CD4-positive, alpha-beta T cell (primary cell): Measurements from ENCODE around the gene CAD. TPM values are rescaled to one million over a fixed set of nuclear protein-coding genes. Genes with fewer than 3 reads are reported as not detected.

Experiments
- ATAC-seq: fragments of 200-7000 bp; cut with Tn5 transposase; one replicate; pipeline ENCODE4 v1.10.0; 2022; ENCODE audit warnings: mild to moderate bottlenecking; ENCODE audit not compliant: poor library complexity
- CTCF ChIA-PET: fragments of 350-600 bp; sonication (Branson Sonifier 250); formaldehyde crosslinking; loops from one replicate; lab custom pipeline; 2021; ENCODE audit warnings: antibody characterized with exemption, inconsistent platforms; lab: Charles Lee
- POLR2A ChIA-PET: fragments of 350-600 bp; sonication (Branson Sonifier 250); formaldehyde crosslinking; loops from one replicate; lab custom pipeline; 2021; ENCODE audit warnings: antibody characterized with exemption, inconsistent platforms; lab: Charles Lee
- DNase-seq, 14 experiments: peaks; one replicate each; pipeline ENCODE4 v3.0.0-alpha.2; 2013 to 2020; ENCODE audit warnings: mixed read lengths in 2 of 14
- H3K27ac ChIP-seq, 2 donors: one replicate each; pipeline versions ENCODE4 v1.5.1 to v1.7.0; 2013; ENCODE audit warnings: low read length in 2 of 2, low read depth in 1 of 2, mild to moderate bottlenecking in 1 of 2
- H3K27me3 ChIP-seq, 2 experiments: 1 replicate in 1 of 2; 2 replicates in 1 of 2; pipeline versions ENCODE4 v1.6.1 to v1.7.0; 2013; ENCODE audit warnings: low read length in 2 of 2, control low read depth in 1 of 2, mild to moderate bottlenecking in 1 of 2, moderate library complexity in 1 of 2; ENCODE audit not compliant: insufficient read depth in 2 of 2, control insufficient read depth in 1 of 2
- H3K36me3 ChIP-seq: one replicate; pipeline ENCODE4 v1.6.1; 2013; ENCODE audit warnings: low read length, control low read depth; ENCODE audit not compliant: insufficient read depth
- H3K4me1 ChIP-seq: one replicate; pipeline ENCODE4 v1.6.1; 2013; ENCODE audit warnings: low read length, control low read depth; ENCODE audit not compliant: insufficient read depth
- H3K4me3 ChIP-seq: one replicate; pipeline ENCODE4 v1.5.1; 2013; ENCODE audit warnings: mild to moderate bottlenecking, low read length, moderate library complexity
- H3K9me3 ChIP-seq, 2 experiments: 1 replicate in 1 of 2; 2 replicates in 1 of 2; pipeline versions ENCODE4 v1.6.1 to v1.7.0; 2013; ENCODE audit warnings: low read length in 2 of 2, mild to moderate bottlenecking in 2 of 2, control low read depth in 1 of 2, moderate library complexity in 1 of 2; ENCODE audit not compliant: control insufficient read depth in 1 of 2, insufficient read depth in 1 of 2
- H3K27ac Mint-ChIP-seq: one replicate; pipeline ENCODE4 v1.8.0; 2020; ENCODE audit warnings: mixed read lengths
- H3K27me3 Mint-ChIP-seq: one replicate; pipeline ENCODE4 v1.8.0; 2021; ENCODE audit warnings: mixed read lengths
- H3K36me3 Mint-ChIP-seq: one replicate; pipeline ENCODE4 v1.8.0; 2021; ENCODE audit warnings: low read depth, mixed read lengths
- H3K4me1 Mint-ChIP-seq: one replicate; pipeline ENCODE4 v1.8.0; 2021; ENCODE audit warnings: low read depth, mixed read lengths
- H3K4me3 Mint-ChIP-seq: one replicate; pipeline ENCODE4 v1.8.0; 2020; ENCODE audit warnings: mild to moderate bottlenecking, mixed read lengths
- H3K9me3 Mint-ChIP-seq: one replicate; pipeline ENCODE4 v1.8.0; 2020; ENCODE audit warnings: mixed read lengths
- CTCF ChIP-seq: fragments of 200-600 bp; IDR thresholded peaks from one replicate; pipeline ENCODE4 v1.8.0; 2022; ENCODE audit warnings: antibody characterized with exemption, mild to moderate bottlenecking
- intact Hi-C, 2 experiments: fragments of 100-400 bp; cut with DNase I in 1 of 2; cut with micrococcal nuclease in 1 of 2; formaldehyde crosslinking; loops; one replicate each; pipeline versions ENCODE4 v1.15.1 to v1.9.0; 2023 to 2025; cut with DNase I, micrococcal nuclease
- total RNA-seq, 174 experiments: library from RNA in 2 of 174; stranded (reverse) in 2 of 174; gene quantifications; one replicate each; pipeline ENCODE4 v1.2.3 and lab custom pipeline; 2021 to 2026

Gene CAD
- total RNA-seq, 2 experiments from 2014 or later, result 20.0 to 20.3 TPM

- Mint-ChIP-seq H3K27ac (peak overlapping the region; percentile 9), H3K36me3 (peaks cover 90% of the 10 kb centered on the region), H3K4me3 (no peak overlapping the region), H3K4me1 (peaks cover 15% of the 10 kb centered on the region), H3K27me3 (no peaks in the 10 kb centered on the region), H3K9me3 (no peaks in the 10 kb centered on the region)
- no peaks in the 10 kb centered on the region for H3K9me3 ChIP-seq
- H3K27ac ChIP-seq, result no peak overlapping the region
- ATAC-seq (no peak), DNase-seq (no peak)
- intact Hi-C loops, result no loop called here
- H3K36me3 ChIP-seq, result peaks cover 60% of the 10 kb centered on the region
- H3K4me3 ChIP-seq, result no peak overlapping the region
- H3K27me3 ChIP-seq, result no peaks in the 10 kb centered on the region
- H3K4me1 ChIP-seq, result peaks cover 16% of the 10 kb centered on the region
- no peak for TF ChIP-seq CTCF
- ChIA-PET POLR2A (no interaction called here), CTCF (no interaction called here)
These were observed 10.8 kb upstream of the CAD start for GRCh38 chr2:27206346-27206745.

- DNase-seq, result no peak
- peaks cover 85% of the 10 kb centered on the region for H3K36me3 Mint-ChIP-seq
- ChIA-PET CTCF (interaction anchor here (0.5 kb wide), 1 partner anchor 150 kb away, joined by 3 read pairs; no protein-coding TSS in a partner anchor), POLR2A (no interaction called here)
- peaks cover 27% of the 10 kb centered on the region for H3K4me1 ChIP-seq
- no peaks in the 10 kb centered on the region for H3K27me3 Mint-ChIP-seq
- no peak overlapping the region for H3K27ac ChIP-seq
- no peak overlapping the region for H3K27ac Mint-ChIP-seq
- TF ChIP-seq CTCF, result no peak
- intact Hi-C loops, result no loop called here
- no peaks in the 10 kb centered on the region for H3K27me3 ChIP-seq
- no peak overlapping the region for H3K4me3 ChIP-seq
- ATAC-seq, result no peak
- no peaks in the 10 kb centered on the region for H3K9me3 Mint-ChIP-seq
- H3K36me3 ChIP-seq, result peaks cover 43% of the 10 kb centered on the region
- peak overlapping the region; percentile 35 for H3K4me3 Mint-ChIP-seq
- peaks cover 29% of the 10 kb centered on the region for H3K4me1 Mint-ChIP-seq
- no peaks in the 10 kb centered on the region for H3K9me3 ChIP-seq
These were observed 8.6 kb upstream of the CAD start for GRCh38 chr2:27208486-27209050.

- Histone ChIP-seq H3K9me3 (no peaks in the 10 kb centered on the region), H3K27ac (no peak overlapping the region), H3K36me3 (peaks cover 34% of the 10 kb centered on the region), H3K4me3 (no peak overlapping the region), H3K27me3 (no peaks in the 10 kb centered on the region), H3K4me1 (peaks cover 22% of the 10 kb centered on the region)
- intact Hi-C loops, result loop anchor here (5.0 to 10.0 kb wide), 10 partner anchors 55 to 1335 kb away; partner anchors contain the start of genes AGBL5 (in 1 of the 2), ASXL2 (in 1 of the 2), CENPA (in 1 of the 2) and EIF2B4 (in 1 of the 2)
- TF ChIP-seq CTCF, result no peak
- no peaks in the 10 kb centered on the region for H3K27me3 Mint-ChIP-seq
- H3K4me1 Mint-ChIP-seq, result peaks cover 31% of the 10 kb centered on the region
- H3K36me3 Mint-ChIP-seq, result peaks cover 73% of the 10 kb centered on the region
- DNase-seq (no peak), ATAC-seq (no peak)
- H3K9me3 Mint-ChIP-seq, result no peaks in the 10 kb centered on the region
- peak overlapping the region; percentile 70 for H3K4me3 Mint-ChIP-seq
- H3K27ac Mint-ChIP-seq, result peak overlapping the region; percentile 60
- POLR2A ChIA-PET, result no interaction called here
- CTCF ChIA-PET, result no interaction called here
These were observed 7.4 kb upstream of the CAD start for GRCh38 chr2:27209621-27210401.
